Esophagus squamous epithelium (tissue), 4 donors: ENCODE results near the gene DKC1.

ENCODE experiments used
- CTCF ChIP-seq, 6 experiments: fragments of 450-650 bp in 4 of 6; fragments of 200-600 bp in 2 of 6; sonication (generic) in 2 of 6; IDR thresholded peaks; one replicate each; pipeline ENCODE4 v1.5.1; 2016 to 2019; ENCODE audit warnings: antibody characterized with exemption in 6 of 6, mild to moderate bottlenecking in 4 of 6, moderate library complexity in 4 of 6
- POLR2A ChIP-seq, 4 donors: fragments of 450-650 bp; IDR thresholded peaks; one replicate each; pipeline ENCODE4 v1.6.1; 2017; ENCODE audit warnings: antibody characterized with exemption in 4 of 4, mild to moderate bottlenecking in 4 of 4, moderate library complexity in 3 of 4

GRCh38 chrX:154731881-154732280 lies 30.8 kb upstream of the DKC1 start:
- TF ChIP-seq CTCF (IDR thresholded peaks at IDR 0.05) (no peak), POLR2A (IDR thresholded peaks at IDR 0.05) (no peak)
